SK-N-SH (cell line): Measurements from ENCODE around the gene NKD1.

ENCODE experiments used
- EP300 ChIP-seq, 2 experiments: IDR thresholded peaks; 2 replicates each; pipeline versions ENCODE4 v1.4.0 to v1.6.1; 2012; ENCODE audit warnings: borderline replicate concordance in 1 of 2, low read depth in 1 of 2, low read length in 1 of 2
- EZH2phosphoT487 ChIP-seq: fragments of 200-600 bp; sonication (generic); IDR thresholded peaks from 2 replicates; pipeline ENCODE4 v1.6.1; 2017; ENCODE audit warnings: low read depth, mixed run types, mild to moderate bottlenecking, antibody characterized with exemption, moderate library complexity, borderline replicate concordance
- POLR2AphosphoS5 ChIP-seq: IDR thresholded peaks from 2 replicates; pipeline ENCODE4 v1.6.1; 2012; ENCODE audit warnings: low read depth, low read length
- YY1 ChIP-seq: IDR thresholded peaks from 2 replicates; pipeline ENCODE4 v1.4.0; 2012; ENCODE audit warnings: low read depth, mild to moderate bottlenecking
- TF ChIP-seq, protein P1 (sequence below): fragments of 200-600 bp; sonication (generic); IDR thresholded peaks from 2 replicates; pipeline ENCODE4 v1.6.1; 2017; ENCODE audit warnings: antibody characterized with exemption, mild to moderate bottlenecking, moderate library complexity
- TF ChIP-seq, protein P2 (sequence below): IDR thresholded peaks from 2 replicates; pipeline ENCODE4 v1.4.0; 2012; ENCODE audit warnings: low read depth, borderline replicate concordance
- TF ChIP-seq, protein P3 (sequence below): IDR thresholded peaks from 2 replicates; pipeline ENCODE4 v1.4.0; 2012; ENCODE audit warnings: low read depth

- TF ChIP-seq EZH2phosphoT487 (no peak), EP300 (IDR thresholded peaks at IDR 0.05; ENCODE audit: borderline replicate concordance in 1 of 2, low read depth in 1 of 2, low read length in 1 of 2) (no peak), POLR2AphosphoS5 (no peak), YY1 (no peak)
- TF ChIP-seq, protein P1, sequence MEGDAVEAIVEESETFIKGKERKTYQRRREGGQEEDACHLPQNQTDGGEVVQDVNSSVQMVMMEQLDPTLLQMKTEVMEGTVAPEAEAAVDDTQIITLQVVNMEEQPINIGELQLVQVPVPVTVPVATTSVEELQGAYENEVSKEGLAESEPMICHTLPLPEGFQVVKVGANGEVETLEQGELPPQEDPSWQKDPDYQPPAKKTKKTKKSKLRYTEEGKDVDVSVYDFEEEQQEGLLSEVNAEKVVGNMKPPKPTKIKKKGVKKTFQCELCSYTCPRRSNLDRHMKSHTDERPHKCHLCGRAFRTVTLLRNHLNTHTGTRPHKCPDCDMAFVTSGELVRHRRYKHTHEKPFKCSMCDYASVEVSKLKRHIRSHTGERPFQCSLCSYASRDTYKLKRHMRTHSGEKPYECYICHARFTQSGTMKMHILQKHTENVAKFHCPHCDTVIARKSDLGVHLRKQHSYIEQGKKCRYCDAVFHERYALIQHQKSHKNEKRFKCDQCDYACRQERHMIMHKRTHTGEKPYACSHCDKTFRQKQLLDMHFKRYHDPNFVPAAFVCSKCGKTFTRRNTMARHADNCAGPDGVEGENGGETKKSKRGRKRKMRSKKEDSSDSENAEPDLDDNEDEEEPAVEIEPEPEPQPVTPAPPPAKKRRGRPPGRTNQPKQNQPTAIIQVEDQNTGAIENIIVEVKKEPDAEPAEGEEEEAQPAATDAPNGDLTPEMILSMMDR, result no peak
- TF ChIP-seq, protein P2, sequence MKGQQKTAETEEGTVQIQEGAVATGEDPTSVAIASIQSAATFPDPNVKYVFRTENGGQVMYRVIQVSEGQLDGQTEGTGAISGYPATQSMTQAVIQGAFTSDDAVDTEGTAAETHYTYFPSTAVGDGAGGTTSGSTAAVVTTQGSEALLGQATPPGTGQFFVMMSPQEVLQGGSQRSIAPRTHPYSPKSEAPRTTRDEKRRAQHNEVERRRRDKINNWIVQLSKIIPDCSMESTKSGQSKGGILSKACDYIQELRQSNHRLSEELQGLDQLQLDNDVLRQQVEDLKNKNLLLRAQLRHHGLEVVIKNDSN, result no peak
- TF ChIP-seq, protein P3, sequence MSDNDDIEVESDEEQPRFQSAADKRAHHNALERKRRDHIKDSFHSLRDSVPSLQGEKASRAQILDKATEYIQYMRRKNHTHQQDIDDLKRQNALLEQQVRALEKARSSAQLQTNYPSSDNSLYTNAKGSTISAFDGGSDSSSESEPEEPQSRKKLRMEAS, result no peak
These were observed 15.6 kb upstream of the NKD1 start for GRCh38 chr16:50532576-50532975.
